Measurements from ENCODE around the gene KCNIP1.

The KCNIP1 gene

DNA sequence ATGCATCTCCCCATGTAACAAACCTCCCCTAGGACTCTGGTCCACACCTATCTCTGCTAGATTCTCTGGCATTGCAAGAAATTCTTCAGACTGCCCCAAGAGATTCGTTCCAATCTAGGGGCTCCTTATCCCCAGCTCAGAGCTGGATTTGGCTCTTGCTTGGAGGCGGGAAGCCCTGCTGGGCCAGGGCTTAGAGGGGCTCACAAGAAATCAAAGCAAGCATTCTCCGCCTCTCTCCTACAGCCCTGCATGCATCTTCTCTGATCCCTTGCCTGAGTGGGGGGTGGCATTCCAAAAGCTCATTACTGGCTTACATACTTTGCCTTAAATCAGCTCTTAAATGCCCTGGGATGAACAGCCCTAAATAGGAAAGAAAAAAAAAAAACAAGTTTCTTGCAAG, 75.8 kb downstream of the KCNIP1 start:
- DNase-seq (ENCODE audit: low read depth, low spot score) = no peak
- H3K4me3 ChIP-seq (ENCODE audit: low read length) = no peak overlapping the region

DNA sequence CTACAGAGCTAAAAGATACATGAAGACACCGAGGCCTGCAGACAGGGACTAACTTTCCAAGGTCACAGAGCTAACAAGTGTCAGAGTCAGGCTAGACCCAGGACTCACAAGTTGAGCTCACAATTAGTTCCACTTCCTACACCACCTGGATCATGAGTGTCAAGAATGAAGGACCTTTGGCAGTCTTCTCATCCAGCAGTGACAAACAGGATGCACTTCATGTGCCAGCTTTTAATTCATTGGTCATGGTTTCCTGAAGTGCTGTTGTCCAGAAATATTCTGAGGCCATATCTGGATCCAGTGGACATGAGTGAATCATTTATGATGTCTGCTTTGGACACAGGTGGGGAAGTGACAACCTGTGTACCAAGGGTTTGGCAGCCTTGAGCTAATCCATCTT, 77.4 kb downstream of the KCNIP1 start:
- no peak for DNase-seq (ENCODE audit: low read depth, low spot score)
- H3K4me3 ChIP-seq (ENCODE audit: low read length) = no peak overlapping the region

DNA sequence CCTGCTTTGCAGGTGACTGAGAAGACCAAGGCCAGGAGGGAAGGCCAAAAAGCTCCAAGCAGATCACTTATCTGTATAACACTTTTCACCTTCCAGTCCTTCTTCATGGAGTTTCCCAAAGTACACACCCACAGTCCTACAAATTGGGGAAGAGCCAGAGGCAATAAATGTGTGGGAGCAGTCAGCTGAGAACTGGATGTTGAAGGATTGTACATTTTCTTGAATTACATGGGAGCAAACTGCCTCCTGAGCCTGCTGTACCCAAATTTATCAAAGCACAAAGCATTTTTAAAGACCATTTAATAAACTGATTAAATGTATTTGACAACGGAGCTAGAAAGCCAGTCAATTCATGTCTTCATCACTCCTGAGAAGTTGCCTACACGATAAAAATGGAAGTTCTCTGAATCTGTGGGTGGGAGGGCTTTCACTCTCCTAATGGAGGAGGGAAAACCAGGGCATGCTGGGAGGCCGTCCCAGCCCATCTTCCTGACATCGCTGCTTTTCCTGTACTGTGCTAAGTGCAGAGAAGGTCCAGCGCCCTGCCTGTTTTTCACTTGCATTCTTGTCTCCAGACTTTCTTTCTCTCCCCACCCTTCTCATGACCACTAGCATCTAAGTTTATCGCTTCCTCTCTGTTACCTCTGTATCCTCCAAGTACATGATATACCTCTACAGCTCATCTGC, 79.0 kb downstream of the KCNIP1 start:
- no peak for DNase-seq (ENCODE audit: low read depth, low spot score)
- H3K4me3 ChIP-seq (ENCODE audit: low read length) = no peak overlapping the region

DNA sequence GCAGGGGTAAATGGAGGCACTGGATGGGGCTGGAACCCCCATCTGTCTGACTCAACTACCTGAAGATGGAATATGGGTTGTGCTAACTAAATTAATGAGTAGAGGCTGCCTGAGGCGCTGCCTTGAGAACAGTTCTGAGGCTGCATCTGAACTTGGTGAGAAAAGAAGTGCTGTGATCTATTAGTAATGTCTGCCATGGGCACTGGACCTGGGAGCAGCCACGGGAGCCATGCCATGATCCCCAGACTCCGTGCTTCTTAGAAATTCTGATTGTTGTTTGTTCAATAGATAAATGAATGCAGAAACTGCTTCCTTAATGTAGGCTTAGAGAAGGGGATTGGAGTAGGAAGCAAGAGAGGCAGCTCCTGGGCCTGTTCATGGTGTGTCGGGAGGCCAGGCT, 80.2 kb downstream of the KCNIP1 start:
- no peak for DNase-seq (ENCODE audit: low read depth, low spot score)
- H3K4me3 ChIP-seq (ENCODE audit: low read length) = no peak overlapping the region

DNA sequence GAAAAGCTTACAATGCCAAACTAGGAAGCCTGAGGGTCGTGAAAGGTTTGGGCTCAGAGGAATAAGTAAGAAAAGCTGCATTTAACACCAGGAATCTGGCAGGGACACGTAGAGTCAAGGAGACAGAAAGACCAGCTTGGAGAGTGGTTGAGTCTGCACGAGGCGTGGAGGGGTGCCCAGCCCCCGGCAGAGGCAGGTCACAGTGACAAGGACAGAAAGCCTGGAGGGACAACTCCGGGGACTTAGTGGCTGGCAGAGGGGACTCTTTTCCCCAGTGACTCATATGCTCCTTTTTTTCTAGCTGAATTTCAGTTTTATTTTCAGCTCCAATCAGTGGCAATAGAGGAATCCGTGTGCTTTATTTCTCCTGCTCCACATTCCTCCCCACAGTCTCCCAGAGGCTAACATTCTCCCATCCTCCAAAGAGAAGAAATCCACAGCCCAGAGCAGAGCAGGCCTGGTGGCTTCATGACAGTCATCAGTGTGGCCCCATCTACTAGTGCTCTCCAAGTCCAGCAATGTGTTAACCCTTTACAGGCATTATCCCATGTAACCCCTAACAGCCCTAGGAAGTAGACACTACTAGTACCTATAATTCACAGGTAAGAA, 80.7 kb downstream of the KCNIP1 start:
- no peak for DNase-seq (ENCODE audit: low read depth, low spot score)
- H3K4me3 ChIP-seq (ENCODE audit: low read length) = no peak overlapping the region

DNA sequence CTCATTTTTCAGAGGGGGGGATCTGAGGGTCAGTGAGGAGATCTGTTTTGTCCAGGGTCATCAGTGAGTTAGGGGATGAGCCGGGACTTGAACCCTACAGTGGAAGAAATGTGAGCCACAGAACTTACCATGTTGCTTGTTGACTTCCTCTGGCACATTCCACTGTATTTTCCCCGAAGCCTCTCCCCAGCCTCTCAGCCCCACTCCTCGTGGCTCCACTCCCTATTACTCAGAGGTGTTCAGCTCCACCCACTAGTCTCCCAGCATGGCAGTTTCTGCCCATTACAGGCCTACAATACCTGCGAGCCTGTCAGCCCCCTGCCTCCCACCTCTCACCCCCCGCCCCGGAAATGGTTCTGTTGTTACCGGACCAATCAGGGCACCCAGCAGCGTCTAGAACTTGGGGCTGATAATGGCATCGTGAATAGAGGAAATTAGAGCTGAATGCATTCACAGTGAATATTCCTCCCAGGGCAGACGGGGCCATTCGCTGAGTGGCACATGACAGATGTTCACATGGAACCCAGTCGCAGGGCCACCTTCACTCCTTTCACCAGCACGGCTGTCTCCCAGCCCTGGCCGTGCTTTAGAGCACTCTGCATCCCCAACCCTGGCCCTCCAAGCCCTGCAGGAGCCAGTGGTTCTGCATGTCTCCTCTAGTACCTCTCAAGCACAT, 81.6 kb downstream of the KCNIP1 start:
- no peak overlapping the region for H3K4me3 ChIP-seq (ENCODE audit: low read length)
- DNase-seq (ENCODE audit: low read depth, low spot score) = no peak

DNA sequence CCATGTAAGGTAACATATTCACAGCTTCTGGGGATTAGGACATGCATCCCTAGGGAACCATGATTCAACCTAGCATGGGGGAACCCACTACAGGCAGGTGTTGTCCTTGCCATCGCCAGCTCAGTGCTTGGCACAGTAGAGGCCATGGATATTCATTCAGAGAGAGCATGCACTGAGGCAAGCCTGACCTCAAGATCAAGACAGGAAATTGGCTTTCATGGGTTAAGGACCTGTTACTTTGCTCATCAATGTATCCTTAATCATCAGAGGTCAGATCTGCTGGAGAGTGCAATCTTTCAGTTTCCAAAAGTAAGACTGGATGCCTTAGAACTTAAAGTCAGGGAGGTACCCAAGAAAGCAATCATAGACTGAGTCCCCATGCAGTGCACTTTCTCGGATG, 84.0 kb downstream of the KCNIP1 start:
- no peak for DNase-seq (ENCODE audit: low read depth, low spot score)
- H3K4me3 ChIP-seq (ENCODE audit: low read length) = no peak overlapping the region

DNA sequence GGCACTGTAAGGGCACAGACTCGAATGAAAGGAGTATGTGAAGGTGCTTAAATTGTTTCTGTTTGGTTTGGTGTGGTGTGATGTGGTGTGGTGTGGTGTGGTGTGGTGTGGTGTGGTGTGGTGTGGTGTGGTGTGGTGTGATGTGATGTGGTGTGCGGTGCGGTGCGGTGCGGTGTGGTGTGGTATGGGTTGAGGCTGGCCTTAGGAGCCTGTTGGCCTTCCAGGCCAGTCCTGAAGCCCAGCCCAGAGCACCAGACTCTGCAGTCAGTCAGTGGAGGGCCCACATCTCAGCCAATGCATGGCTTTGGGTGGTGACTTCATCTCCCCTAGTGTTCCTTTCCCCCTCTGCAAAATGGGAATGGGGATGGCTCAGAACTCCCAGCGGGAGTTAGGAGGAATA, 85.8 kb downstream of the KCNIP1 start:
- no peak for DNase-seq (ENCODE audit: low read depth, low spot score)
- no peak overlapping the region for H3K4me3 ChIP-seq (ENCODE audit: low read length)

DNA sequence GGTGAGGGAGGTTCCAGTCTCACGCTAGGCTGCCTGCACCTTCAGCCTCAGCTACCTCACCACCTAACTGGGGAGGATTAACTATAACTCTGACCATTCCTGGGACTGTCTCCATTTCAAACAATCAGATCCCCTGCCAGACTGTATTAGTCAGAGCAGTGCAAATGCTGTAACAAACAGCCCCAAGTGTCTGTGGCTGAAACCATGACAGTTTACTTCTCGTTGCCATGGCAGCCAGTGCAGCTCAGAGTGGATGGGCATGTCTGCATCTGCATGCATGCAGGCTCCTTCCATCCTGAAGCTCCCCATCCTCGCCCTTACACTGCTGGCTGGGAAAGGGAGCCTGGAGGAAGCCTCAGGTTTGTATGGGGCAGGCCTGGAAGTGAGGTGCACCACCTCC, 86.7 kb downstream of the KCNIP1 start:
- no peak for DNase-seq (ENCODE audit: low read depth, low spot score)
- no peak overlapping the region for H3K4me3 ChIP-seq (ENCODE audit: low read length)

DNA sequence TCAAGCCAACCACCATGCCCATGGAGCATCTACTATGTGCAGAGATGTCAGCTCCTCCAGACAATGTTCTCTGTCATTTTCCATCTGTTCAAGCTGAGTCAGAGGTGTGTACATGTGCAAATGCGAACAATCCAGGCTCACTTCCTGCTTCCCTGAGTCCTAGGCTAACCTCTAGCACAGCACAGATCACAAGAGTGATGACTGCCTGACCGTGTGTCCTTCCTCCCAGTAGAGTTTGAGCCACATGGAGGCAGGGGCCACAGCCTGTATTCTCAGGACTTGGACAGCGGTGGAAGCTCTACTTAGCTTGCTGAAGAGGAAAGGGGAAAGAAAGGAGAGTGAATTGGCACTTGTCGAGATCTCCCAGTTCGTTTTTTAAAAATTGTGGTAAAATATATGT, 87.2 kb downstream of the KCNIP1 start:
- DNase-seq (ENCODE audit: low read depth, low spot score) = no peak
- no peak overlapping the region for H3K4me3 ChIP-seq (ENCODE audit: low read length)

DNA sequence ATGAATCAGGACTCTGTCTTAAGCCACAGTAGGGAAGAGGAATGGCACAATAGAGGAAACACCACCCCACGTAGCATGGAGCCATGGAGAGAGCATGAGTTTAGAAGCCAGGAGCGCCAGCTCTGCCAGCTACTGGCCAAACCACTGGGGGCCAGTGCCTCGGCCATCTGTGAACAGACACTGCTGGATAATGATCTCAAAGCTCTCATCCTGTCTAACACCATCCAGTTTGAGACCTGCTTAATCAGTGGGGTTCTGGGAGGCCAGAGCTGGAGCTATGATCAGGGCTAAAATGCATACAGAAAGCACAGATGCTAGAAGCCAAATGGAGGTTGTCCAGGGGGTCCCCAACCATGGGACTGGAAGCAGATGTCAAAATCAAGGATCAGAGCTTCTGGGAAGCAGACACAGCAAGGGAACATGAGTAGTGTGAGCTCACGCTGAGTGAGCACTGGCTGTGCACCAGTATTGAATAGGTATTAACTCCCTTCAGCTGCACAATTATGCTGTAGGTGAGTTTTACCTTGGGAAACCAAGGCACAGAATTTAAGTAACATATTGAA, 92.7 kb downstream of the KCNIP1 start:
- no peak overlapping the region for H3K4me3 ChIP-seq (ENCODE audit: low read length)
- no peak for DNase-seq (ENCODE audit: low read depth, low spot score)

DNA sequence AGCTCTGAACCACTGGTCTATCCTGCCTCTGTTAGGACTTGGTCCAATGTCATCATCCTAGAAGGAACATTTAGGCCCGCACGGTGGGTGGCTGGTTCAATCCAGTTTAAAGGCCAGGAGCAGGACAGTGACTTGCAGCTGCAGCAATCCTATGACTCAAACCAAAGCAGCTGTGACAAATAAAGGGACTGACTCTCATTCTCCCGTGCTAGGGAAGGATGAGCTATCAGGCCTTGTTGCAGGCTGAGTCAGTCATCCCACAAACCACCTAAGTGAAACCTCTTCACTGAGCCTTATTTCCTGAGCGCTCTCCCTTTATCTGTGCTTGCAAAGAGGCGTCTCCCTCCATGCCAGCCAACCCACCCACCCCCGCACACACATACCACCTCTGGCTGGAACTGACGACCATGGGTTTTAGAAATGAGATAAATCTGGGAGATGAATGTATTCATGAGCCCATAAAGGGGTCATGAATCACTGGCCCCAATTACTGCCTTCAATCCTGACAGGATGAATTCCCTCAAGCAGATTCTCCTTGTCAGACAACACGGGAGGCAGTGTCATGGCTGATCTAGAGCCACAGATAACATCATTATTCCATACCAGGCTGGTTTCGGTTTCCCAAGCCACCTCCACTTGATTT, 93.4 kb downstream of the KCNIP1 start:
- no peak overlapping the region for H3K4me3 ChIP-seq (ENCODE audit: low read length)
- DNase-seq (ENCODE audit: low read depth, low spot score) = peak; percentile 19

DNA sequence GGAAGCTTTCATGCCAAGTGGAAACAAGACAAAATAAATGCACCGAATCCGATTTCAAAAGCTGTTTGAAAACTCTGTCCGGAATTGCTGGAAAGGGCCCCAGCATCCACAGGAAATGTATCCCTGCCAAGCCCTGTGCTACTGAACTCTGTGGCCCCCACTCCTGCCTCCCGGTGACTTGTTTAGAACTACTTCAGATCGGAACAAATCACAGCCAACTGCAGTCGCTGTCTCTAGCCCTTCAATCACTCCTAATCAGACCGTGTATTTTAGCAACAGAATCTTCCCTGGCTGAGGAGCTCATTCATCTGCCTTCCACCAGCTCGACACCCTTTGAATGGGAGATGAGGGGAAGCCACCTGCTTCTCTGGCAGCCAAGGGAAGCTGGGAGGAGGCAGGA, 94.1 kb downstream of the KCNIP1 start:
- no peak overlapping the region for H3K4me3 ChIP-seq (ENCODE audit: low read length)
- no peak for DNase-seq (ENCODE audit: low read depth, low spot score)

DNA sequence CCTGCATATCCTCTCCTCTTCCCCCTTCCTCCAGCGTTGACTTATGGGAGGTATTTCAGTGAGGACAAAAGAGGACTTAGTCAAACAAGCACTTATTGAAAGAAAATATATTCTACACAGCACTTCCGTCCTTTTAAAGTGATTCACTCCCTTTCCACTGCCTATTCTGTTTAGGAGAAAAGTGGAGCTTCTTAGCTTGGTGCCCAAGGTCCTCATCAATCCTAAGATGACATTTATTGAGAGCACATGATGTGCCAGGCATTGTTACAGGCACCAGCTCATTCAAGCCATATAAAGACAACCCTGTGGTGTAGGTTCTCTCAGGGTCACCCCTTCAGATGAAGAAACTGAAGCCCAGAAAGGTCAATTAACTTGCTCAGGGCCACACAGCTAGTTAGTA, 95.9 kb downstream of the KCNIP1 start:
- no peak for DNase-seq (ENCODE audit: low read depth, low spot score)
- H3K4me3 ChIP-seq (ENCODE audit: low read length) = no peak overlapping the region

DNA sequence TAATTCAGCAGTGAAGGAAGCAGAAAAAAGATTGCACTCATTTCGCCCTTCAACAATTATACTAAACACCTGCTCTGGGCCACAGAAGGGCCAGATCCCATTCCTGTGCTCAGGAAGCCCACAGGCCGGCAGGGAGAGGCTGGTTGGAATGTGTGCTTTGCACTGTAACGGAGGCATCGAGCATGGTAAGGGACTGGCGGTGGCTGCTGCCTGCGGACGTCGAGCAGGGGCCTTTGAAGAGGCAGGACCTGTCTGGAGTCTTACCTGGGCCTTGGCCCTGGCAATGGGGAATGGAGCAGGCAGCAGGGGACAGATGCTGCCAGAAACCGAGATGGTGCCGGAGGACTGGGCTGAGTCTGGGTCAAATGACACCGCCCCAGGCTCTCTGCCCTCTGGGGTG, 97.8 kb downstream of the KCNIP1 start:
- H3K4me3 ChIP-seq (ENCODE audit: low read length) = no peak overlapping the region
- DNase-seq (ENCODE audit: low read depth, low spot score) = no peak

DNA sequence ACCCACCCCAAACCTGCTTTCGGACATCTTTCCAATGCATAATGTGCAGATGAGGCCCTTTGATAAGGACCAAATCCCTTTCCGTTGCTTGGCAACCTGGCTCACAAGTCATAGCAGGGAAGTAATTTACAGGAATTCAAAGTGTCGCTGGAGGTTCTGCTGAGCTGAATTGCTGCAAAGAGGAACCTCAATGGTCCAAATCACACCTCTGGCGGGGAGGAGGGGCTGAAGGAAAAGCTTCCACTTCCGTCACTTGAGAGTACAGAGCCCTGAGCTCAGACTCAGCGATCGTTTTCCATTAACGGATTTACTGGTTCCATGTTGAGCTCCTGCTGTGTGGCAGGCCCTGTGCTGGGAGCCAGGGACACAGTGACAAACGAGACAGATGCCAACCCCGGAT, 99.3 kb downstream of the KCNIP1 start:
- H3K4me3 ChIP-seq (ENCODE audit: low read length) = no peak overlapping the region
- DNase-seq (ENCODE audit: low read depth, low spot score) = no peak

DNA sequence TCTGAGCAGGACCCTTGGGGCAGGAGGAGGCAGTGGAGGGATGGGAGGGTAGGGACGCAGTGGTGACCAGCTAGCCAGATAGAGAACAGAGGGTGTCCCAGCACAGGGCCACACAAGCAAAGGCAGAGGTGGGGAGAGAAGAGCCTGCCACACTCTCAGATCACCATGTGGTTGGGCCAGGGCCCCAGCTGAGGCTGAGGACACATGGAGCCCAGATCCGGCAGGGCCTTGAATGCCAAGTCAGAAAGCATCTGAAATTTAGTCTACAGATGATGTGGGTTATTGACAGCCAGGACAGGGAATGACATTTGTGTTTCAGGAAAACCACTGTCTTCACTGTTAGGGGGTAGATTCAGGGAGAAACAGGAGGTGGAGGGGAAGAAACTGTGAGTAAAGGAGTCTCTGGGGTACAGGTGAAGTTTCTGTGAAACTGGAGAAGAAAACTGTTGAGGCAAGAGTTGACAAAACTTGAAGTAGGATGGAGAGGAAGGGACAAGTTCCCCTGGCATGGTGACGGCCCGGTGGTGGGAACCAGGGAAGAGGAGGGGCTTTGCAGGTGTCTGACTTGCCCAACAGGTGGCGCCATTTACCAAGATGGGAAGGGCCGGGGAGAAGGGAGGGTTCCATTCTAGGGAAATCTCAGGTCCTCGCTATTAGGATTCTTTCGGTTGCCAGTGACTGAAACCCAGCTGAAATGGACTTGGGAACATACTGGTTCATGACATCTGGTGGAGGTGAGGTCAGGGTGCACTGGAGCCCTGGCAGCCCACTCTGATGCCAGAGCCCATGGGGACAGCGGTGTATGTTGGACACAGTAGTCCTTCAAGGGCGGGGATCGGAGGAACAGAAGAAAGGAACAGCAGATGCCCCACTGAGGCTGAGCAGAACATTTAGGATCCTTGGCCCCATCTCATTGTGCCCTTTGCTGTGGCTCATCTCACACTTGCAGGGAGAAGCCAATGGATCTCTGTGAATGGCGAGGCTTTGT, 100.1 kb downstream of the KCNIP1 start:
- no peak overlapping the region for H3K4me3 ChIP-seq (ENCODE audit: low read length)
- DNase-seq (ENCODE audit: low read depth, low spot score) = peak; percentile 32

DNA sequence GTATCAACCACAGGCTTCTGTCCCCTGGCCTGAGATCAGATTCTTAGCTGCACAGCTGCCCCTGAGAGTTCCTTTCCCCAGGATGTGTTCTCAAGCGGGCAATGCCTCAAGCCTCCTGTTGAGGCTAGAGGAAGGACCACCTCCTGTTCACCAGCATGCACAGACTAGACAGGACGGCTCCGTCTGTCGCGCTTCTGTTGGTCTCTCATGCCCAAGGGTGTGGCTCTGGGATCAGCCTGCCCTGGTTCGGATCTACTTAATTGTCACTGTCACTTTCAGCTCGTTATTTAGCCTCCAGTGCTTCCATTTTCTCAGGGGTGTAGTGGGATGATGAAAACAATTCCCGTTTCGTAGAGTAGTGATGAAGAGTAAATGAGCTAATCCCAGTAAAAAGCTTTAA, 103.1 kb downstream of the KCNIP1 start:
- H3K4me3 ChIP-seq (ENCODE audit: low read length) = no peak overlapping the region
- no peak for DNase-seq (ENCODE audit: low read depth, low spot score)

Measured in Jurkat, Clone E6-1 (cell line).